ENCODE results near the gene PKP3.

PKP3 gene

DNA sequence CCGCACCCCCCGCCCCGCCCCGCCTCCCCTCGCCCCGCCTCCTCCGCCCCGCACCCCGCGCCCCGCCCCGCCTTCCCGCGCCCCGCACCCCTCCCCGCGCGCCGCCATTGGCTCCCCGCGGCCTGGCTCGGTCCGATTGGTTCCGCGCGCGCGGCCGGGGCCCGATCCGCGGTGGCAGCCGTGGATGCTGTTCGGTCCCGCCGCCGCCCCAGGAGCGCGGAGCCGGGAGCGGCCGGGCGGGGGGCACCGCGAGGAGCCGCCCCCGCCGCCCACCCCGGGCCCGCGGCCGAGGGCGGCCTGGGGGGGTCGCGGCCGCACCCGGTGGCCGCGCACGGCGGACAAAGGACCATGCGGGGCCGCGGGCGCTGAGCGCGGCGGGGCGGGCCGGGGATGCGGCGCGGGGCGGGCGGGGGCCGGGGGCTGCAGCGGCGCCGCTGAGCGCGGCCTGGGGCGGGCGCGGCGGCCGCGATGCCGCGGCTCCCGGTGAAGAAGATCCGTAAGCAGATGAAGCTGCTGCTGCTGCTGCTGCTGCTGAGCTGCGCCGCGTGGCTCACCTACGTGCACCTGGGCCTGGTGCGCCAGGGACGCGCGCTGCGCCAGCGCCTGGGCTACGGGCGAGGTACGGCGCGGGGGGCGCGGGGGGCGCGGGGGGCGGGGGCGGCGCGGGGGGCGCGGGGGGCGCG lies 24.5 kb upstream of the PKP3 start, which contains the start of gene B4GALNT4:
Gene B4GALNT4, plus strand, starts transcription at position 164 of the 683 bp plus-strand sequence. Its CDS starts 305 bp downstream, at position 469.
- H3K27me3 ChIP-seq (ENCODE audit: insufficient read depth, low read length) = no peaks in the 10 kb centered on the region
- H3K4me3 ChIP-seq (ENCODE audit: low read length) = peak within 1 kb of the TSS; percentile 71
- H3K36me3 ChIP-seq (ENCODE audit: insufficient read depth, low read length) = peaks cover 29% of the 10 kb centered on the region
- peaks cover 17% of the 10 kb centered on the region for H3K4me1 ChIP-seq (ENCODE audit: insufficient read depth, low read length)
- H2AFZ ChIP-seq (ENCODE audit: low read depth, low read length) = no peak within 1 kb of the TSS
- peaks cover 4% of the 10 kb centered on the region for H3K9me3 ChIP-seq (ENCODE audit: low read length)

DNA sequence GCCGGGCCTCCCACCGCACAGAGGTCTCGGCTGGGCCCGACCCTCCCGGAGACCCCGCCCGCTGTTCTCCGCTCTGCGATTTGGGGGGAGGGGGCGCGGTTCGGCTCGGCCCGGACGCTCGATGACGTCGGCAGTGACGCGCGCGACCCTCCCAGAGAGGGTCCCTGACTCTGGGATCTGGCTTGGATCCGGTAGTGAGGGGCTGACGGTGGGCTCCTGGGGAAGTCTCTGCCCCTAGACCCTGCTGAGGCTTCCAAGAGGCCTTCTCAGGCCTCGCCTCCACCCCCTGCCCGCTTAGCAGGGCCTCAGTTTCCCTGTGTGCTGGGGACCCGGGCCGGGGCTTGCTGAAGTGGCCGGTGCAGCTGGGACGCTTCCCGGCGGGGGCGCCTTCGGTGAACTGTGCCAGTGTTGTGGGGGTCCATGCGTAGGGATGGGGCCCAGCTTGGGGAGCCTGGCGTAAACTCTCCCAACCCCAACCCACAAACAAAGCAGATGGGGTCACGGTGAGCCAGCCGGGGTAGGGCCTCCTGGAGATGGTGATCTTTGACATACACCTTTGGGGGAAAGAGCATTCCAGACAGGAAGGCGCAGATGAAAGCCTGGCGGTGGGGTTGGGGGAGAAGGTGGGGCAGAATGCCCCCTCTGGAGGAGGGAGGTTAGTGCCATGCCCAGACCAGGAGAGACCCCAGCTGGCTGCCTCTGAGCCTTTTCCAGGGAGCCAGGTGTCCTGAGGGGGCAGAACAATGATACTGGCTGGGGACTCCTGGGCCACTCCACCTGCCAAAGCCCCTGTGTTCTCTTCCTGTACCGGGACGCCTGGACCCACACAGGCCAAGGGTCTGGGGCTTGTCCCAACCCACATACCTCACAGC lies 23.7 kb upstream of the PKP3 start:
- H3K4me1 ChIP-seq (ENCODE audit: insufficient read depth, low read length) = peaks cover 17% of the 10 kb centered on the region
- peak overlapping the region; percentile 71 for H3K4me3 ChIP-seq (ENCODE audit: low read length)
- H3K9me3 ChIP-seq (ENCODE audit: low read length) = peaks cover 7% of the 10 kb centered on the region
- no peaks in the 10 kb centered on the region for H3K27me3 ChIP-seq (ENCODE audit: insufficient read depth, low read length)
- H3K36me3 ChIP-seq (ENCODE audit: insufficient read depth, low read length) = peaks cover 33% of the 10 kb centered on the region
- no peak overlapping the region for H2AFZ ChIP-seq (ENCODE audit: low read depth, low read length)

DNA sequence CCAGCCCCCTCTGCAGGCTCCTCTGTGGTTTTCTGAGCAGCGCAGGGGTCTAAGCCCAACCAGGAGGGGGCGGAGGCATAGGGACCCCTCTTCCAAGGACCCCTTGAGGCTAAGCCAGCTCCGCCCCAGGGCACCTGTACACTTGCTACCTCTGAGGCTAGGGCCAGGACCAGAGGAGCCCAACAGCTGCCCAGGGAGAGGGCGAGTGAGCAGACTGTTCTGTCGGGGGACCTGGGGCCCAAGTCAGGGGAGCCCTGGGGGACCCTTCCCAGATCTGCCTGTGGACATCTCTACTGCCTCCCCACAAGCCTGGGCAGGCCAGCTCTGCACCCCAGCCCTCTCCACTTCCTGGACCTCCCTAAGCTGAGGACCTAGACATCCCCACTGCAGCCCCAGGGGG lies 23.0 kb upstream of the PKP3 start:
- peaks cover 39% of the 10 kb centered on the region for H3K36me3 ChIP-seq (ENCODE audit: insufficient read depth, low read length)
- H3K9me3 ChIP-seq (ENCODE audit: low read length) = peaks cover 12% of the 10 kb centered on the region
- no peak overlapping the region for H2AFZ ChIP-seq (ENCODE audit: low read depth, low read length)
- H3K4me3 ChIP-seq (ENCODE audit: low read length) = no peak overlapping the region
- H3K4me1 ChIP-seq (ENCODE audit: insufficient read depth, low read length) = peaks cover 17% of the 10 kb centered on the region
- H3K27me3 ChIP-seq (ENCODE audit: insufficient read depth, low read length) = no peaks in the 10 kb centered on the region

DNA sequence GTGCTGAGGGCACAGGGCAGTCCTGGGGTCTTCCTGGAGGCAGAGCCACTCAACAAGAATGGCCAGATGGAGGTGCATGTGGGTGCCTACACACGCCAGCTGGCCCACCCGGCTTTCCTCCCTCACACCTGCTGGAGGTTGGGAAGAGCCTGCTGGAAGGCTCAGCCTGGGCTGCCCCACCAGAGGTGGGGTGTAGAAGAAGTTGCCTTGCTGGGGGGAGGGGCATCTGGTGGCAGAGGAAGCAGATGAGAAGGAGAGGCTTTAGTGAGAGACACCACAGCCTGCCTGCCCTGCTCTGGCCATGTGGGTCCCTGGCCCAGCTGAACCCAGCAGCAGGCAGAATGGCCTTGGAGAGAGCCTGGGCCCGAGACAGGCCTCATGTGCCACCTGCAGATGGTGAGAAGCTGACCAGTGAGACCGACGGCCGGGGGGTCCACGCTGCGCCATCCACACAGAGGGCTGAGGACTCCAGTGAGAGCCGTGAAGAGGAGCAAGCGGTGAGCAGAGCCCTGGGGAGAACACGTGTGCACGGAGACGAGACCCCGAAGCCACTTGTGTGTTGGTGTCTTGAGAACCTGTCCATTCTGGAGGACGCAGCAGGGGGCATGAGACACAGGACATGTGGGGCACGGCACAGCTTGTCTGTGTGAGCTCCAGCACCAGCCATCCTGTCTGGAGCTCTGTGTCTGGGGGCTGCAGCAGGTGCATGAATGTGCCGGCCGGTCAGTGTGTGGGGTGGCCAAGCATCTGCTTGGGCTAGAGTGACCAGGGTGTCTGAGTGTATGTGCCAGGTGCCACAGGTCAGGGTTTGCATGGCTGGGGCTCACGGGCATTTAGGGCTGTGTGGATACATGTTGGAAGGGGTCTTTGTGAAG lies 22.1 kb upstream of the PKP3 start:
- H3K36me3 ChIP-seq (ENCODE audit: insufficient read depth, low read length) = peaks cover 44% of the 10 kb centered on the region

DNA sequence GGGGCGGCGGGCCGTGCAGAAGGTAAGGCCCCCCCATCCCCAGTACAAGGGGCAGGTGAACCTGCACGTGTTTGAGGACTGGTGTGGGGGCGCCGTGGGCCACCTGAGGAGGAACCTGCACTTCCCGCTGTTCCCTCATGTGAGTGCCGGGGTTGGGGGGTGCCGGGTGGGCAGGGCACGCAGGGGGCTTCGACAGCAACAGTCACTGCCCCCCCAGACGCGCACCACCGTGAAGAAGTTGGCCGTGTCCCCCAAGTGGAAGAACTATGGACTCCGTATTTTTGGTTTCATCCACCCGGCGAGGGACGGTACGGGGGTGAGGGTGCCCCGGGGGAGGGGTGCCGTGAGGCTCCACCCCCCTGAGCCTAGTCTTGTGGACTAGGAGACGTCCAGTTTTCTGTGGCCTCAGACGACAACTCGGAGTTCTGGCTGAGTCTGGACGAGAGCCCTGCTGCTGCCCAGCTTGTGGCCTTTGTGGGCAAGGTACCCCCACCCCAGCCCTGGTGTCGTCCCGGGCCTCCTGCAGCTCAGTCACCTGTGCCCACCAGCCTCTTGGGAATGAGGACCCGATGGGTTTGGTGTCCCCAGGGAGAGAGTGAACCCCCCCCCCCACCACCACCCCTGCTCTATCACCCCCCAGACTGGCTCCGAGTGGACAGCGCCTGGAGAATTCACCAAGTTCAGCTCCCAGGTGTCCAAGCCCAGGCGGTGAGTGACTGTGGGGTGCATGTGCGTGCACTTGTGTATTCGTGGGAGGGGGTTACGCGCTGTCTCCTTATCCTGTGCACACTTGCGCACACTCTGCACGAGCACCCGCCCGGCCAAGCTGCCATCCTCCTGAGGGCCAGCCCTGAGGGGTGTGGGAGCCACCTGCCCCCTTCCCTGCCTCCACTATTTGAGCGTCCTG lies 20.9 kb upstream of the PKP3 start:
- H3K4me1 ChIP-seq (ENCODE audit: insufficient read depth, low read length) = peaks cover 15% of the 10 kb centered on the region
- H2AFZ ChIP-seq (ENCODE audit: low read depth, low read length) = no peak overlapping the region
- no peaks in the 10 kb centered on the region for H3K27me3 ChIP-seq (ENCODE audit: insufficient read depth, low read length)
- H3K36me3 ChIP-seq (ENCODE audit: insufficient read depth, low read length) = peaks cover 55% of the 10 kb centered on the region
- H3K4me3 ChIP-seq (ENCODE audit: low read length) = no peak overlapping the region
- H3K9me3 ChIP-seq (ENCODE audit: low read length) = peaks cover 18% of the 10 kb centered on the region

More for the DNA sequence above, 22.1 kb upstream of the PKP3 start:
- Histone ChIP-seq H3K4me1 (ENCODE audit: insufficient read depth, low read length) (peaks cover 17% of the 10 kb centered on the region), H2AFZ (ENCODE audit: low read depth, low read length) (no peak overlapping the region), H3K4me3 (ENCODE audit: low read length) (no peak overlapping the region), H3K27me3 (ENCODE audit: insufficient read depth, low read length) (no peaks in the 10 kb centered on the region), H3K9me3 (ENCODE audit: low read length) (peaks cover 12% of the 10 kb centered on the region)

DNA sequence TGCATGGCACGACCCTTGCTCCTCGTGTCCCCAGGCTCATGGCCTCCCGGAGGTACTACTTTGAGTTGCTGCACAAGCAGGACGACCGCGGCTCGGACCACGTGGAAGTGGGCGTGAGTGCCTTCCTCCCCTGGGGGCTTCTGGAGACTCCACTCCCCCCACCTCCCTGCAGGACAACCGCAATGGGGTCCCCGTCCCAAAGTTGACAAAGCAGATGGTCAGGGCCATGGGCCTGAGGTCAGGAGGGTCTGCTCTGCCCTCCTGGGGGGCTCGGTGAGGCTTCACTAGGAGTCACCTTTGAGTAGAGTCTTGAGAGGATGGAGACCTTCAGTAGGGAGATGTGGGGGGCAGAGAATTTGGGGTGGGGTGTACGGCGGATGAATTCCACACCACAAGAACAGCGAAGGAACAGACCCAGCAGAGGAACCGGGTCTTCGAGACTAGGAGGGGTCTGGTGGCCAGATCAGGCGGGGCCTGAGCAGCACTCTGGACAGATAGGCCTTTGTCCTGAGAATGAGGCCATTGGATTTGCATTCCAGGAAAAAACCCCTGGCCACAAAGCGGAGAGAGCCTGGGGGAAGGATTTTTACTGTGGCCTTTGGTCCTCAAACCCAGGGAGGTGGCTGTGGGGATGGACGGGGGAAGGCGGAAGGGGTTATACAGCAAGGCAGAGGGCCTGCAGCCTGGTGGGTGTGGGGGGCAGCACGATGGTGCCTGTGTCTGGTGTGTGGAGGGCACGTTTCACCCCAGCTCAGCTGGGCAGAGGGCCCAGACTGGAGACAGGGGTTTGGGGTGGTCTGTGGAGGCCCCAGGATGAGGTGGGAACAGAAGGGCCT lies 20.1 kb upstream of the PKP3 start:
- H3K27me3 ChIP-seq (ENCODE audit: insufficient read depth, low read length) = no peaks in the 10 kb centered on the region
- peaks cover 8% of the 10 kb centered on the region for H3K4me1 ChIP-seq (ENCODE audit: insufficient read depth, low read length)
- H3K9me3 ChIP-seq (ENCODE audit: low read length) = peaks cover 25% of the 10 kb centered on the region
- no peak overlapping the region for H3K4me3 ChIP-seq (ENCODE audit: low read length)
- no peak overlapping the region for H2AFZ ChIP-seq (ENCODE audit: low read depth, low read length)
- peaks cover 63% of the 10 kb centered on the region for H3K36me3 ChIP-seq (ENCODE audit: insufficient read depth, low read length)

DNA sequence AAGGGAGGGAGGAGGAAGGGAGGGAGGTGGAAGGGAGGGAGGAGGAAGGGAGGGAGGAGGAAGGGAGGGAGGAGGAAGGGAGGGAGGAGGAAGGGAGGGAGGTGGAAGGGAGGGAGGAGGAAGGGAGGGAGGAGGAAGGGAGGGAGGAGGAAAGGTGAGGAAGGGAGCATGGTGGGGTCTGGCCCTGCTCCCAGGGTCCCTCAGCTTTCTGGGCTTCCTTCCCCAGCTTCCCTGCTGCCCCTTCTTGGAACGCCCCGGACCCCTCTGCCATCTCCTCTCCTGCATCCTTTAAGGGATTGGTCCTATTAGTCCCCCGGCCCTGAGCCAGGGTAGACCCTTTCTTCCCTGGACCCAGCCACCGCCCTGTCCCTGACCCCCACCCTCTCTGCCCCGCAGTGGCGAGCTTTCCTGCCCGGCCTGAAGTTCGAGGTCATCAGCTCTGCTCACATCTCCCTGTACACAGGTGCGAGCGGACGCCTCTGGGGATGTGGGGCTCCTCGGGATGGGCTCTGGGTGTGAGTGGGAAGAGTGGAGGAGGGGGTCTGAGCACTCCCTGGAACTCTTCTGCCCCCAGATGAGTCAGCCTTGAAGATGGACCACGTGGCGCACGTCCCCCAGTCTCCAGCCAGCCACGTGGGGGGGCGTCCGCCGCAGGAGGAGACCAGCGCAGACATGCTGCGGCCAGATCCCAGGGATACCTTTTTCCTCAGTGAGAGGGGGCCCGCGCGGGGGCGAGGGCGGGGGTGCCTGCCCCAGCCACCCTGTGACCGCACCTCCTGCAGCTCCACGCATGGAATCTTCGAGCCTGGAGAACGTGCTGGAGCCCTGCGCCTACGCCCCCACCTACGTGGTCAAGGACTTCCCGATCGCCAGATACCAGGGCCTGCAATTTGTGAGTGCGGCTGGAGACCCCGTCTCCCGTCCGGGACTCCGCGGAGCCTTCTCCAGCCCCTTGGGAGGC lies 18.7 kb upstream of the PKP3 start:
- Histone ChIP-seq H3K4me3 (ENCODE audit: low read length) (no peak overlapping the region), H3K4me1 (ENCODE audit: insufficient read depth, low read length) (peaks cover 5% of the 10 kb centered on the region), H2AFZ (ENCODE audit: low read depth, low read length) (no peak overlapping the region), H3K27me3 (ENCODE audit: insufficient read depth, low read length) (no peaks in the 10 kb centered on the region), H3K9me3 (ENCODE audit: low read length) (peaks cover 32% of the 10 kb centered on the region), H3K36me3 (ENCODE audit: insufficient read depth, low read length) (peaks cover 78% of the 10 kb centered on the region)

DNA sequence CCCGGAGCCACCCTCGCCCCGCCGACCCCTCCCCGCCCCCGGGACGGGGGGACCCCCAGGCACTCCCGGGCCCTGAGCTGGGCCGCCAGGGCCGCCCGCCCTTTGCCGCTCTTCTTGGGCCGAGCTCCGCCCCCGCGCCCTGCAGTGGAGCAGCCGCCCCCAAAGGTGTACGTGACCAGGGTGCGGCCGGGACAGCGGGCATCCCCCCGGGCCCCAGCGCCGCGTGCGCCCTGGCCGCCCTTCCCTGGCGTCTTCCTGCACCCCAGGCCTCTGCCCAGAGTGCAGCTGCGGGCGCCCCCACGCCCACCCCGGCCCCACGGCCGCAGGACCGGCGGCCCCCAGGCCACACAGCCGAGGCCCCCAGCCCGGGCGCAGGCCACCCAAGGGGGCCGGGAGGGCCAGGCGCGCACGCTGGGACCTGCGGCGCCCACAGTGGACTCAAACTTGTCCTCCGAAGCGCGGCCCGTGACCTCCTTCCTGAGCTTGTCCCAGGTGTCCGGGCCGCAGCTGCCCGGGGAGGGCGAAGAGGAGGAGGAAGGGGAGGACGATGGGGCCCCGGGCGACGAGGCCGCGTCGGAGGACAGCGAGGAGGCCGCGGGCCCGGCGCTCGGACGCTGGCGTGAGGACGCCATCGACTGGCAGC lies 17.4 kb upstream of the PKP3 start:
- Histone ChIP-seq H3K27me3 (ENCODE audit: insufficient read depth, low read length) (no peaks in the 10 kb centered on the region), H3K4me3 (ENCODE audit: low read length) (no peak overlapping the region), H3K4me1 (ENCODE audit: insufficient read depth, low read length) (no peaks in the 10 kb centered on the region), H3K9me3 (ENCODE audit: low read length) (peaks cover 32% of the 10 kb centered on the region), H3K36me3 (ENCODE audit: insufficient read depth, low read length) (peaks cover 78% of the 10 kb centered on the region), H2AFZ (ENCODE audit: low read depth, low read length) (no peak overlapping the region)

DNA sequence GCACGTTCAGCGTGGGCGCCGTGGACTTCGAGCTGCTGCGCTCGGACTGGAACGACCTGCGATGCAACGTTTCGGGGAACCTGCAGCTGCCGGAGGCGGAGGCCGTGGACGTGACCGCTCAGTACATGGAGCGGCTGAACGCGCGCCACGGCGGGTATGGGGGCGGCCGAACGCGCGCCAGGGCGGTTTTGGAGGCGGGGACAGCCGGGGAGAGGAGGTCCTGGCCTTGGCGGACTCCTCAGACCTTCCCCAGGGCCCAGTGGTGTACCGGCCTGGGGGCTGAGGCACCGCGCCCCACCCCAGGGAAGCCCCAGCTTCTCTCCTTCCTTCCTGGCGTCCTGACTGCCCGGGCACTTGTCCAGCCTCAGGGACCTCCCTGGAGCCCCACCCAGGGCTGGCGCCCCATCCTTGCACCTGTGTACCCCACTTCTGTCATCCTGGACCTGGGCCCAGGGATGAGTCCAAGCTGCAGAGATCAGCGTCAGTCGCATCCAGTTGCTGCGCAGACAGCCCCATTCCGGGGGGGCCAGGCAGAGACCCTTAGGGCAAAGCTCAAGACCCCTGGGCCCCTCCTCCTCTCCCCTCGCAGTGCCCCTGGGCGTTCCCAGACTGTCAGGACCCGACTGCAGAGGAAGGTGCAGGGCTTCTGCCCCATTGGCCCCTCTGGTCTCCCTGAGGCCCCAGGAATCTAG lies 16.7 kb upstream of the PKP3 start:
- Histone ChIP-seq H3K9me3 (ENCODE audit: low read length) (peaks cover 32% of the 10 kb centered on the region), H2AFZ (ENCODE audit: low read depth, low read length) (no peak overlapping the region), H3K27me3 (ENCODE audit: insufficient read depth, low read length) (no peaks in the 10 kb centered on the region), H3K36me3 (ENCODE audit: insufficient read depth, low read length) (peaks cover 73% of the 10 kb centered on the region), H3K4me3 (ENCODE audit: low read length) (no peak overlapping the region), H3K4me1 (ENCODE audit: insufficient read depth, low read length) (no peaks in the 10 kb centered on the region)

DNA sequence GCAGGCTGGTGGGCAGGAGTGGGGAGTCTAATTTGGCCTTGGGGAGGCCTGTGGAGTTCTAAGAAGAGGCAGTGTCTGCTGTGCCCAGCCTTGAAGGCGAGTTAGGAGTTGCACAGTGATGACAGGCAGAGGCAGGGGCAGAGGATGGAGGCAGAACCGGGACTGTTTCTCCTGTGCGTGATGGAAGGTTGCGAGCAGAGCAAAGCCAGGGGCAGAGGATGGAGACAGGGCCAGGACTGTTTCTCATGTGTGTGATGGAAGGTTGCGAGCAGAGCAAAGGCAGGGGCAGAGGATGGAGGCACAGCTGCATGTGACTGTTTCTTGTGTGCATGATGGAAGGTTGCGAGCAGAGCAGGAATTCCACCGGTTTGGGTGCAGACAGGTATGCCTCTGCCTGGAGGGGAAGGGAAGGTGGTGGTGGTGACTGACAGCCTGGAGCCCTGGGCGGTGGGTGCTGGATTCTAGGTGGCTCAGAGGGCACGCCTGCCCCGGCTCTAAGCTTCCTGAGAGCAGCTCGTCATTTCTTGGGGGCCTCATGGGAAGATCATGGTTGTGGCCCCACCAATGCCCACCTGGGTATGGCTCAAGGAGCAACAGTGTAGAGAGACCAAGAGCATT lies 16.0 kb upstream of the PKP3 start:
- Histone ChIP-seq H3K4me3 (ENCODE audit: low read length) (no peak overlapping the region), H3K9me3 (ENCODE audit: low read length) (peaks cover 32% of the 10 kb centered on the region), H3K36me3 (ENCODE audit: insufficient read depth, low read length) (peaks cover 71% of the 10 kb centered on the region), H3K27me3 (ENCODE audit: insufficient read depth, low read length) (no peaks in the 10 kb centered on the region), H3K4me1 (ENCODE audit: insufficient read depth, low read length) (no peaks in the 10 kb centered on the region), H2AFZ (ENCODE audit: low read depth, low read length) (no peak overlapping the region)
